Mesothelial cell of epicardium (in vitro differentiated cells): ENCODE data around the gene LRRC70. TPM values are rescaled to one million over a fixed set of nuclear protein-coding genes. Genes with fewer than 3 reads are reported as not detected.

ENCODE experiments used
- DNase-seq, 2 experiments: peaks; one replicate each; pipeline ENCODE4 v3.0.0; 2021; ENCODE audit warnings: low spot score in 2 of 2; ENCODE audit not compliant: unreplicated experiment in 2 of 2
- H3K27ac Mint-ChIP-seq: 2 replicates; pipeline ENCODE4 v1.8.0; 2021; ENCODE audit warnings: mixed read lengths
- H3K27me3 Mint-ChIP-seq: 2 replicates; pipeline ENCODE4 v1.8.0; 2021; ENCODE audit warnings: low read depth, mixed read lengths
- H3K36me3 Mint-ChIP-seq: 2 replicates; pipeline ENCODE4 v1.8.0; 2021; ENCODE audit warnings: mixed read lengths
- H3K4me1 Mint-ChIP-seq: 2 replicates; pipeline ENCODE4 v1.8.0; 2021; ENCODE audit warnings: mixed read lengths
- H3K4me3 Mint-ChIP-seq: 2 replicates; pipeline ENCODE4 v1.8.0; 2021; ENCODE audit warnings: mild to moderate bottlenecking, moderate library complexity, mixed read lengths
- H3K9me3 Mint-ChIP-seq: 2 replicates; pipeline ENCODE4 v1.8.0; 2021; ENCODE audit warnings: mixed read lengths
- CTCF ChIP-seq: fragments of 200-600 bp; sonication (generic); IDR thresholded peaks from one replicate; pipeline ENCODE4 v1.5.0; 2021; ENCODE audit warnings: antibody characterized with exemption; ENCODE audit not compliant: unreplicated experiment
- total RNA-seq: library from RNA; stranded (reverse); gene quantifications from 3 replicates; pipeline ENCODE4 v1.2.1, GENCODE V29; 2021

Gene LRRC70
- total RNA-seq, 1 donor from 2014 or later = 1.7 TPM

DNA sequence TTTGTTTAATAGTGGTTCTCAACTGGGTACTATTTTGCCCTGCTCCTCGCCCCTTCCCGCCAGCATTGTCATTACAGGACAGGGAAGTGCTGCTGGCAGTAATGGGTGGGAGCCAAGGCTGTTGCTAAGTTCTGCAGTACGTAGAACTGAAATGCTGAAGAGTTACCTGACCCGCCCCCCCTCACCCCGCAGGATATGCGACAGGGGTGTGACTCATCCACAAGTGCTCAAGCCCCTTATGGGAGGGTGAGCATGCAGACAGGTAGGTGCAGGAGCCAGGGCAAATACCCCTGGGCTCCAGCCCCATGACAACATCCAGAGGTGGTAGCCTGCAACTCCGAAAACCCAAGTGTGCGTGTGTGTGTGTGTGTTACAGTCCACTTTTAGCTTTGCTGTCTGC is 35.7 kb downstream of the LRRC70 start:
- peaks cover 7% of the 10 kb centered on the region for H3K9me3 Mint-ChIP-seq

DNA sequence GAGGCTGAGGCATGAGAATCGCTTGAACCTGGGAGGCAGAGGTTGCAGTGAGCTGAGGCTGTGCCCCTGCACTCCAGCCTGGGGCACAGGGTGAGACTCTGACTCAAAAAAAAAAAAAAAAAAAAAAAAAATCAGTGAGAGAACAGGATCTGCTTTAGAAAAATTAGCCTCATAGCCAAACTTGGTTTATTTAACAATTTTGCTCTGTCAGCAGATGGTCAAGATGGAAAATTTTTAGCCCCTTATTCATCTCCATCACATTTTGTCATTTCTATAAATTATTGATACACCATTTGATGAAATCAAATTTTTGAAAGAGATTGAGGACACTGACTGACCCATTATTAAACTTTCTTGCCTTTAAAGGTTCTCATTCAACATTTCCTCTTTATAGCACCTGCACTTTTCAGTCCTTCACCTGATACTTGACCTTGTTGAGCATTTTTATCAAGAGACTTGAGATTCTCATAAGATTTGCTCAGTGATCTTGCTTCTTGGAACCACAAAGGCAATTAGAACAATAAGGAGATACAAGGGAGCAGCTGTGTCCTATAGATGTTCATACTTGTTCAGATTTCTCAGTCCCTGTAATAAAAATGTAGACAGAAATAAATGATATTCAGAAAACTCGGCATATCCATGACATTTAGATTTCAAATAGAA is 38.1 kb downstream of the LRRC70 start:
- H3K9me3 Mint-ChIP-seq = peaks cover 7% of the 10 kb centered on the region
- H3K36me3 Mint-ChIP-seq = peaks cover 25% of the 10 kb centered on the region
- H3K4me3 Mint-ChIP-seq = no peak overlapping the region
- H3K4me1 Mint-ChIP-seq = peaks cover 9% of the 10 kb centered on the region
- no peak for TF ChIP-seq CTCF
- H3K27ac Mint-ChIP-seq = no peak overlapping the region
- no peaks in the 10 kb centered on the region for H3K27me3 Mint-ChIP-seq
- DNase-seq = no peak

More for the DNA sequence above, 35.7 kb downstream of the LRRC70 start:
- Mint-ChIP-seq H3K4me3 (no peak overlapping the region), H3K27ac (no peak overlapping the region), H3K4me1 (no peaks in the 10 kb centered on the region), H3K27me3 (no peaks in the 10 kb centered on the region), H3K36me3 (peaks cover 30% of the 10 kb centered on the region)
- no peak for DNase-seq
- no peak for TF ChIP-seq CTCF

DNA sequence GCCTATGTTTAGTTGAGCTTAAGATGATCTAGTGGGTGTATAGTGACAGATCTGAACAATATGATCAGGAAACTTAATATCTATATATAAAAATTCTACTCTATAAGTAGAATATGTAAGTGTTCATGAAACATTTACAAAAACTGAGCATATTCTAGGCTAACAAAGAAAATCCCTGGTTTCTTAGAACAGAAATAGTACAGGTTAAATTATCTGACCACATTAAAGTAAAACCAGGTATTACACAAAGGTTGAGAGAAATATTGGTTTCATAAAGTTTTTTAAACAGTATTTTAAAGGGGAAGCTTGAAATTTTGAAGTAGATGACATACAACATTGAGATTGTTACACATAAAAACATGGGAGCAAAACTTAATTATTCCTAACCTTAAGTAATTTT is 39.3 kb downstream of the LRRC70 start:
- Mint-ChIP-seq H3K4me1 (peaks cover 9% of the 10 kb centered on the region), H3K27me3 (no peaks in the 10 kb centered on the region), H3K4me3 (no peak overlapping the region), H3K9me3 (peaks cover 7% of the 10 kb centered on the region), H3K36me3 (peaks cover 23% of the 10 kb centered on the region), H3K27ac (no peak overlapping the region)
- TF ChIP-seq CTCF = no peak
- no peak for DNase-seq

GRCh38 chr5:62620761-62621160 is 42.1 kb downstream of the LRRC70 start:
- no peak for TF ChIP-seq CTCF
- Mint-ChIP-seq H3K4me1 (peaks cover 9% of the 10 kb centered on the region), H3K27me3 (no peaks in the 10 kb centered on the region), H3K9me3 (no peaks in the 10 kb centered on the region), H3K36me3 (peaks cover under 1% of the 10 kb centered on the region), H3K4me3 (no peak overlapping the region), H3K27ac (no peak overlapping the region)
- no peak for DNase-seq

DNA sequence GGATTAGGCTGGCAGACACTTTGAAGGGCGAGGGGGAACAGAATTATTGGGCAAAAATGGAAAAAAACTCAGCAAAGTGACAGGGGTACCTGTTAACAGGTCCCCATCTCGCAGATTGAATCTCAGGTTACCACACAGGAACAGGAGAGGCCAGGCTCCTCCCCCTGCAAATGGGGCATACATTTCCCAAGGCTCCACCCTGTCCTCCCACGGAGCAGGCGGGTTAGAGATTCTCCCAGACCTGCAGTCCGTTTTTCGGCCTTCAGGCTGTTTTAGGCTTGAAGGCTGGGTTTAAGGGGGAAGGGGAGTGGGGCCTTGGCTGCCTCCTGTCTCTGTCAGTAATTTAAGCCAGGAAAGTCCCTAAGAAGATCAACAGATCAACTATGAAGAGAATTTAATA is 42.7 kb downstream of the LRRC70 start:
- Mint-ChIP-seq H3K9me3 (no peaks in the 10 kb centered on the region), H3K4me1 (peaks cover 9% of the 10 kb centered on the region), H3K36me3 (no peaks in the 10 kb centered on the region), H3K4me3 (no peak overlapping the region), H3K27me3 (no peaks in the 10 kb centered on the region), H3K27ac (peak overlapping the region; percentile 14)
- TF ChIP-seq CTCF = no peak
- no peak for DNase-seq
